HG03039 (cell line): ENCODE data around the gene UGGT1.

Experiments
- ATAC-seq: cut with Tn5 transposase; IDR thresholded peaks from one replicate; pipeline ENCODE4 v1.9.1; 2021; ENCODE audit warnings: mild to moderate bottlenecking, moderate library complexity; ENCODE audit not compliant: unreplicated experiment

The UGGT1 gene

GRCh38 chr2:128215897-128216642 lies 125.1 kb downstream of the UGGT1 start:
- no peak for ATAC-seq

GRCh38 chr2:128217671-128218070 lies 126.7 kb downstream of the UGGT1 start:
- no peak for ATAC-seq

- no peak for ATAC-seq
These were observed 128.9 kb downstream of the UGGT1 start for GRCh38 chr2:128219891-128220290.

- no peak for ATAC-seq
These were observed 136.9 kb downstream of the UGGT1 start for GRCh38 chr2:128227862-128228261.

GRCh38 chr2:128228894-128229293 lies 137.9 kb downstream of the UGGT1 start:
- ATAC-seq = no peak

GRCh38 chr2:128232965-128233789 lies 142.2 kb downstream of the UGGT1 start:
- peak; percentile 98 for ATAC-seq

- ATAC-seq = no peak
These were observed 142.9 kb downstream of the UGGT1 start for GRCh38 chr2:128233790-128234395.

- ATAC-seq = no peak
These were observed 143.6 kb downstream of the UGGT1 start for GRCh38 chr2:128234613-128235012.

GRCh38 chr2:128235581-128235980 lies 144.6 kb downstream of the UGGT1 start:
- ATAC-seq = no peak

GRCh38 chr2:128236491-128237035 lies 145.6 kb downstream of the UGGT1 start:
- ATAC-seq = no peak

GRCh38 chr2:128237081-128237534 lies 146.1 kb downstream of the UGGT1 start:
- ATAC-seq = no peak

- ATAC-seq = no peak
These were observed 147.1 kb downstream of the UGGT1 start for GRCh38 chr2:128237911-128238697.

GRCh38 chr2:128241896-128242295 lies 150.9 kb downstream of the UGGT1 start:
- ATAC-seq = no peak
